ENCODE measurements around the gene ZBTB5.

ZBTB5 gene

DNA sequence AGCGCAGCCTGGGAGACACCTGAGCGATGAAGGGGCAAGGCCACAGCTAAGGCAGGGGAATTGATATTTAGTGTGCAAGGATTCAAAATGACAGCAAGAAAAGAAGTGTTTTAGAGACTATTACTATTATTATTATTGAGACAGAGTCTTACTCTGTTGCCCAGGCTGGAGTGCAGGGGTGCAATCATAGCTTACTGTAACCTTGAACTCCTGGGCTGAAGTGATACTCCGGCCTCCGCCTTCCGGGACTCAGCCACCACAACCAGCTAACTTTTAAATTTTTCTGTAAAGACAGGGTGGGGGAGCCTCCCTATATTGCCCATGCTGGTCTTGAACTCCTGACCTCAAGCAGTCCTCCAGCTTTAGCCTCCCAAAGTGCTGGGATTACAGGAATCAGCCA lies 46.0 kb downstream of the ZBTB5 start:
- H3K9me3 ChIP-seq = no peaks in the 10 kb centered on the region
- DNase-seq = no peak
- H3K27me3 ChIP-seq = no peaks in the 10 kb centered on the region
- H3K4me1 ChIP-seq = peaks cover 4% of the 10 kb centered on the region
- H3K4me3 ChIP-seq (ENCODE audit: low read depth, low read length) = no peak overlapping the region
- TF ChIP-seq CTCF (IDR thresholded peaks at IDR 0.05; ENCODE audit: low read depth, low read length) = no peak
- H3K36me3 ChIP-seq = no peaks in the 10 kb centered on the region

DNA sequence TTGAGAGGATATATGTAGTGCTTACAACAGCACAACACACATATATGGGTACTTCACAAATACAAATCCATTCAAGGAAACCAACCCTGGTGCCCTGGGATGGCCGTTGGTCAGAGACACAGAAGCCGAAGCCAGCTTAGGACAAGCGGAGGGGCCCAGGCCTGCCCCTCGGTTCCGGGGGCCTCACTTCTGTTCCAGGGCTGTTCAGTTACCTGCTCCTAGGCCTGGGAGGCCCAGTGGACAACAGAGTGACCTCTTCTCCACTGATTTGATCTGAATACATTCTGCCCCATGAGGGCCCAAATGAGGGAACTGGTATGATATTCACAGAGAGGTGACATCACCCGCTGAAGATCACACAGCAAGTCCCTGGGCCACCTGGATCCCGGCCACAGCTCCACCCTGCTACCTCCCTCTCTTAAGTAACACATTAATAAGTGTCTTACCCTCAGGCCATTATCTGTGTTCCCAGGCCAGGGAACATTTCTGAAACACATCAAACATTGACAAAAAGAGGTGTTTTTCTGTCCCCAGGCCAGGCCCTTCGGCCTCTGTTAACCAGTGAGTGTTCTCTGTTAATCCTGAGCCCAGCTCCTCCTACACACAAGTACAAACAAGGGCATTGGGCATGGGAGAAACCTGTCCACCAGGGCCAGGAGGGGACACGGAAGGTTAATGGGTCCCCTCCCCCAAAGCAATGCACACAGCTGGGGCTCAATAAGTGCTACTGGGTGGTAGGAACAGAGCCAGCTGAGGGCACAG lies 47.2 kb downstream of the ZBTB5 start:
- H3K36me3 ChIP-seq = no peaks in the 10 kb centered on the region
- H3K4me1 ChIP-seq = peaks cover 4% of the 10 kb centered on the region
- no peak for DNase-seq
- no peaks in the 10 kb centered on the region for H3K9me3 ChIP-seq
- no peaks in the 10 kb centered on the region for H3K27me3 ChIP-seq
- no peak for TF ChIP-seq CTCF (IDR thresholded peaks at IDR 0.05; ENCODE audit: low read depth, low read length)
- no peak overlapping the region for H3K4me3 ChIP-seq (ENCODE audit: low read depth, low read length)

DNA sequence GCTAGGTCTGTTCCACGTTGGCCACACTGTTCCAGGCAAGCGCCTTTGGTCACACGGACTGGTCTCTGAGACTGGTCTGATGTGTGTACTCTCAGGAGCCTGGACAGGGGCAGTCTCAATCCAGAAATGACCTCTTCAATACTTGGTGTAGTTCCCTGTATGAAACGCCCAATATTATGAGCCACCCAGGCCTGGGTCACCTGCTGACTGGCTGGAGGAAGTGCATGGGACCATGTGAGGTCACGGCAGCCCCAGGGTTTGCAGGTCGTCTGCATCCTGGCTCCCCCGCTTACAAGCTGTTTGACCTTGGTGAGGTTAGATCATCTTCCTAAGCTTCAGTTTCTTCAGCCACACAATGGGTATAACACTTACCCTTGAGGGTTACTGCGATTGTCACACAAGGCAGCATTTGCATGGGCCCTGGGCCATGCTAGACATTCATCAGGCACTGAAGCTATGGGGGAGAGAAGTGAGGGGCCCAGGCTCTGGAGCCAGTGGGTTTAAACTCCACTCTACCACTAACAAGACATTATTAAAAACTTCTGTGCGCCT lies 47.9 kb downstream of the ZBTB5 start:
- H3K27me3 ChIP-seq = no peaks in the 10 kb centered on the region
- H3K9me3 ChIP-seq = no peaks in the 10 kb centered on the region
- DNase-seq = no peak
- no peak for TF ChIP-seq CTCF (IDR thresholded peaks at IDR 0.05; ENCODE audit: low read depth, low read length)
- H3K36me3 ChIP-seq = no peaks in the 10 kb centered on the region
- no peak overlapping the region for H3K4me3 ChIP-seq (ENCODE audit: low read depth, low read length)
- peaks cover 4% of the 10 kb centered on the region for H3K4me1 ChIP-seq

DNA sequence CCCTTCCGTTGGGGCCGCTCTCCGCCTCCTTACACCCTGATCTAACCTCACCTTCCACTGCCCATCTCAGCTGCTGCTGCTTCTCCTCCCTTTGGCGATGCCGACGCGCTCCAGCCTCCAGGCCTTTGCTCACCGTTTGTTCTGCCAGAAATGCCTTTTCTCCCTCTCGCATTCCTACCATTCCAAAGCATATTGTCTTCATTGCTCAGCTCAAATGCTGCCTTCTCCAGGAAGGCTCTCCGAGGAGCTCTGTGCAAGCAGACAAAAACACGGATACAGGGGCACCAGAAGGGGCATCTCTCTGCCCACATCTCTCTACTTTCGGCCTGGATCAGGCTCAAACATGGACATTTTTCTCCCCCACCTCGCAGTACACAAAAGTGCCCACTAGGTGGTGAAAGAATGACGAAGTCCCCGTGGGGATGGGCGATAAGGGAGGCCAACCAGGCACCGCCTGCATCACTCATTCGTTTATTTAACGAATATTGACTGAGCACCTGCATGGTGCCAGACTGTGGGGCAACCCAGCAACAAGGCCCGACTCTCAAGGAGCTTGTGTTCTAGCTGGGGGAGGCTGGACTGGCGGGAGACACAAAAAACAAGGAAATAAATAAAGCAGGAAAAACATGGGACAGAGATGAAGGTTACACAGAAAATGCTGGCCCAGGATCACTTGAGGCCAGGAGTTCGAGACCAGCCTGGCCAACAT lies 50.1 kb downstream of the ZBTB5 start:
- TF ChIP-seq CTCF (IDR thresholded peaks at IDR 0.05; ENCODE audit: low read depth, low read length) = peak; percentile 88
- no peaks in the 10 kb centered on the region for H3K27me3 ChIP-seq
- H3K4me3 ChIP-seq (ENCODE audit: low read depth, low read length) = no peak overlapping the region
- H3K9me3 ChIP-seq = no peaks in the 10 kb centered on the region
- H3K36me3 ChIP-seq = no peaks in the 10 kb centered on the region
- DNase-seq = peak; percentile 81
- H3K4me1 ChIP-seq = no peaks in the 10 kb centered on the region; the same call in 1 of the 2 replicates

- Histone ChIP-seq H3K9me3 (no peaks in the 10 kb centered on the region), H3K4me1 (no peaks in the 10 kb centered on the region; the same call in 1 of the 2 replicates), H3K4me3 (ENCODE audit: low read depth, low read length) (no peak overlapping the region), H3K27me3 (no peaks in the 10 kb centered on the region), H3K36me3 (no peaks in the 10 kb centered on the region)
- DNase-seq = no peak
- no peak for TF ChIP-seq CTCF (IDR thresholded peaks at IDR 0.05; ENCODE audit: low read depth, low read length)
Observed at GRCh38 chr9:37414503-37414943, 50.7 kb downstream of the ZBTB5 start.
